HEK293 (cell line): ENCODE measurements around the gene TMEM238.

Experiments used
- KLF1 ChIP-seq: fragments of 450-650 bp; formaldehyde crosslinking; IDR thresholded peaks from 2 replicates; pipeline ENCODE4 v1.5.1; 2016; ENCODE audit warnings: missing biosample characterization, missing genetic modification characterization
- OVOL3 ChIP-seq: fragments of 450-650 bp; formaldehyde crosslinking; IDR thresholded peaks from 2 replicates; pipeline ENCODE4 v1.5.1; 2016; ENCODE audit warnings: missing biosample characterization, missing genetic modification characterization
- ZBTB48 ChIP-seq: fragments of 450-650 bp; formaldehyde crosslinking; IDR thresholded peaks from 2 replicates; pipeline ENCODE4 v1.5.1; 2016; ENCODE audit warnings: missing biosample characterization, missing genetic modification characterization
- ZFP37 ChIP-seq: fragments of 450-650 bp; formaldehyde crosslinking; IDR thresholded peaks from 2 replicates; pipeline ENCODE4 v1.5.1; 2016; ENCODE audit warnings: missing biosample characterization, missing genetic modification characterization
- ZNF112 ChIP-seq: fragments of 450-650 bp; formaldehyde crosslinking; IDR thresholded peaks from 2 replicates; pipeline ENCODE4 v1.5.0; 2017; ENCODE audit warnings: missing biosample characterization, missing genetic modification characterization
- ZNF292 ChIP-seq: fragments of 450-650 bp; formaldehyde crosslinking; IDR thresholded peaks from 2 replicates; pipeline ENCODE4 v1.5.1; 2016; ENCODE audit warnings: low read depth, missing biosample characterization, missing genetic modification characterization, borderline replicate concordance
- ZNF366 ChIP-seq: fragments of 450-650 bp; formaldehyde crosslinking; conservative IDR thresholded peaks from 2 replicates; pipeline ENCODE4 v1.5.1; 2016; ENCODE audit warnings: missing biosample characterization, missing genetic modification characterization
- ZNF423 ChIP-seq: fragments of 450-650 bp; formaldehyde crosslinking; IDR thresholded peaks from 2 replicates; pipeline ENCODE4 v1.5.1; 2016; ENCODE audit warnings: missing biosample characterization, missing genetic modification characterization
- ZNF501 ChIP-seq: fragments of 450-650 bp; formaldehyde crosslinking; IDR thresholded peaks from 2 replicates; pipeline ENCODE4 v1.5.1; 2016; ENCODE audit warnings: missing biosample characterization, missing genetic modification characterization
- ZNF610 ChIP-seq: fragments of 450-650 bp; formaldehyde crosslinking; IDR thresholded peaks from 2 replicates; pipeline ENCODE4 v1.5.1; 2016; ENCODE audit warnings: missing biosample characterization, missing genetic modification characterization, borderline replicate concordance
- ZNF629 ChIP-seq: fragments of 450-650 bp; formaldehyde crosslinking; IDR thresholded peaks from 2 replicates; pipeline ENCODE4 v1.5.1; 2017; ENCODE audit warnings: missing biosample characterization, missing genetic modification characterization
- ZNF654 ChIP-seq: fragments of 450-650 bp; formaldehyde crosslinking; IDR thresholded peaks from 2 replicates; pipeline ENCODE4 v1.5.1; 2016; ENCODE audit warnings: low read depth, missing biosample characterization, missing genetic modification characterization
- ZNF830 ChIP-seq: fragments of 450-650 bp; IDR thresholded peaks from 2 replicates; pipeline ENCODE4 v1.5.0; 2018; ENCODE audit warnings: missing biosample characterization, missing genetic modification characterization, low read depth, mild to moderate bottlenecking, moderate library complexity
- ZXDB ChIP-seq: fragments of 450-650 bp; formaldehyde crosslinking; IDR thresholded peaks from 2 replicates; pipeline ENCODE4 v1.5.1; 2016; ENCODE audit warnings: missing biosample characterization, missing genetic modification characterization
- TF ChIP-seq, protein P1 (sequence below): fragments of 450-650 bp; formaldehyde crosslinking; IDR thresholded peaks from 2 replicates; pipeline ENCODE4 v1.5.0; 2017; ENCODE audit warnings: missing biosample characterization, missing genetic modification characterization, borderline replicate concordance
- TF ChIP-seq, protein P2 (sequence below): fragments of 450-650 bp; formaldehyde crosslinking; optimal IDR thresholded peaks from 2 replicates; pipeline ENCODE3; 2016; ENCODE audit warnings: missing biosample characterization, mild to moderate bottlenecking, missing genetic modification characterization
- TF ChIP-seq, protein P3 (sequence below): fragments of 450-650 bp; formaldehyde crosslinking; IDR thresholded peaks from 2 replicates; pipeline ENCODE4 v1.5.1; 2016; ENCODE audit warnings: missing biosample characterization, missing genetic modification characterization, borderline replicate concordance
- TF ChIP-seq, protein P4 (sequence below): fragments of 450-650 bp; formaldehyde crosslinking; conservative IDR thresholded peaks from 2 replicates; pipeline ENCODE4 v1.5.1; 2016; ENCODE audit warnings: low read depth, missing biosample characterization, missing genetic modification characterization
- TF ChIP-seq, protein P5 (sequence below): fragments of 450-650 bp; formaldehyde crosslinking; IDR thresholded peaks from 2 replicates; pipeline ENCODE4 v1.5.1; 2016; ENCODE audit warnings: missing biosample characterization, missing genetic modification characterization
- TF ChIP-seq, protein P6 (sequence below): fragments of 450-650 bp; formaldehyde crosslinking; IDR thresholded peaks from 2 replicates; pipeline ENCODE4 v1.5.1; 2016; ENCODE audit warnings: missing biosample characterization, missing genetic modification characterization
- TF ChIP-seq, protein P7 (sequence below): fragments of 450-650 bp; formaldehyde crosslinking; IDR thresholded peaks from 2 replicates; pipeline ENCODE4 v1.5.1; 2016; ENCODE audit warnings: missing biosample characterization, missing genetic modification characterization, borderline replicate concordance

TMEM238 gene

DNA sequence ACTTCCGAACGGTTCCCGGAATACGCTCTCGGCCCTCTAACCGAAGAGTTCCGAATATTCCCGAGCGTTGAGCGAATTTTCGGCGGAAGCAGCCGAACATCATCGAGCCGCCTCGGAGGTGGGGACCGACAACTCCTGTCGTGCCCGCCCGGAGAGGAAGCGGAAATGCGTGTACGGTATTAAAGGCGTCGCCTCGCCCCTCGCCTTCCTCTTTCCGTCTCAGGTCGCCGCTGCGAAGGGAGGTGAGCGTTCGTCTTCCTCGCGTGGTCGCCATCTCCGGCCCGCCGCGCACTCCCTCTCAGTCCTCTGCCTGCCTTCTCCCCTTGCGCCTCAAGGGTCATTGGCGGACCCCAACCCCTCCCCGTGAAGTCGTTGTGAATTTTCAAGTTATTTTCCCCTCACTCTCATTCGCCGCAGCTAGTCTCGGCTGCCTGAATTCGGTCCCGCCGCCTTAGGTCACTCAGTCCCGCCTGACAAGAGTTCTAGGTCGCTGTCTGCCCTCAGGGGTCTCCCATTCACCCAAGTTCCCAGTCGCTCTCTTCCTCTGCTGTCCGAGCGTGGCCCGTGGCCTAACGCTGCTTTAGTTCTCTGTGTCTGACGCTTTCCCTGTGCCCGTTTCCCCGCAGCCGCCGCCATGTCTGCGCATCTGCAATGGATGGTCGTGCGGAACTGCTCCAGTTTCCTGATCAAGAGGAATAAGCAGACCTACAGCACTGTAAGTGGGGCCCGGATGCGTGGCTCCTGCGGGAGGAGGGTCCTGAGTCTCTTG is 1.8 kb upstream of the TMEM238 start, which contains the start of gene RPL28 (continued):
- TF ChIP-seq KLF1 (tag by site-specific recombination) (peak; percentile 71), ZNF629 (peak; percentile 77), ZNF423 (no peak), ZFP37 (tag by site-specific recombination) (peak; percentile 83), OVOL3 (peak; percentile 63; the same call in 1 of the 2 replicates), ZBTB48 (tag by site-specific recombination) (no peak; the same call in 1 of the 2 replicates), ZNF292 (no peak), ZNF610 (peak; percentile 48; the same call in 1 of the 2 replicates), ZNF366 (tag by site-specific recombination) (no peak), ZNF830 (tag by site-specific recombination) (no peak), ZXDB (peak; percentile 81), ZNF501 (peak; percentile 91), ZNF654 (tag by site-specific recombination) (no peak), ZNF112 (tag by site-specific recombination) (no peak)
- TF ChIP-seq, protein P1, sequence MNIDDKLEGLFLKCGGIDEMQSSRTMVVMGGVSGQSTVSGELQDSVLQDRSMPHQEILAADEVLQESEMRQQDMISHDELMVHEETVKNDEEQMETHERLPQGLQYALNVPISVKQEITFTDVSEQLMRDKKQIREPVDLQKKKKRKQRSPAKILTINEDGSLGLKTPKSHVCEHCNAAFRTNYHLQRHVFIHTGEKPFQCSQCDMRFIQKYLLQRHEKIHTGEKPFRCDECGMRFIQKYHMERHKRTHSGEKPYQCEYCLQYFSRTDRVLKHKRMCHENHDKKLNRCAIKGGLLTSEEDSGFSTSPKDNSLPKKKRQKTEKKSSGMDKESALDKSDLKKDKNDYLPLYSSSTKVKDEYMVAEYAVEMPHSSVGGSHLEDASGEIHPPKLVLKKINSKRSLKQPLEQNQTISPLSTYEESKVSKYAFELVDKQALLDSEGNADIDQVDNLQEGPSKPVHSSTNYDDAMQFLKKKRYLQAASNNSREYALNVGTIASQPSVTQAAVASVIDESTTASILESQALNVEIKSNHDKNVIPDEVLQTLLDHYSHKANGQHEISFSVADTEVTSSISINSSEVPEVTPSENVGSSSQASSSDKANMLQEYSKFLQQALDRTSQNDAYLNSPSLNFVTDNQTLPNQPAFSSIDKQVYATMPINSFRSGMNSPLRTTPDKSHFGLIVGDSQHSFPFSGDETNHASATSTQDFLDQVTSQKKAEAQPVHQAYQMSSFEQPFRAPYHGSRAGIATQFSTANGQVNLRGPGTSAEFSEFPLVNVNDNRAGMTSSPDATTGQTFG = 0 out of 2 replicates have a peak, but pooled peaks have one; percentile 9
- TF ChIP-seq, protein P2, sequence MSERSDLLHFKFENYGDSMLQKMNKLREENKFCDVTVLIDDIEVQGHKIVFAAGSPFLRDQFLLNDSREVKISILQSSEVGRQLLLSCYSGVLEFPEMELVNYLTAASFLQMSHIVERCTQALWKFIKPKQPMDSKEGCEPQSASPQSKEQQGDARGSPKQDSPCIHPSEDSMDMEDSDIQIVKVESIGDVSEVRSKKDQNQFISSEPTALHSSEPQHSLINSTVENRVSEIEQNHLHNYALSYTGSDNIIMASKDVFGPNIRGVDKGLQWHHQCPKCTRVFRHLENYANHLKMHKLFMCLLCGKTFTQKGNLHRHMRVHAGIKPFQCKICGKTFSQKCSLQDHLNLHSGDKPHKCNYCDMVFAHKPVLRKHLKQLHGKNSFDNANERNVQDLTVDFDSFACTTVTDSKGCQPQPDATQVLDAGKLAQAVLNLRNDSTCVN (tag by site-specific recombination) = peak; percentile 44
- TF ChIP-seq, protein P3, sequence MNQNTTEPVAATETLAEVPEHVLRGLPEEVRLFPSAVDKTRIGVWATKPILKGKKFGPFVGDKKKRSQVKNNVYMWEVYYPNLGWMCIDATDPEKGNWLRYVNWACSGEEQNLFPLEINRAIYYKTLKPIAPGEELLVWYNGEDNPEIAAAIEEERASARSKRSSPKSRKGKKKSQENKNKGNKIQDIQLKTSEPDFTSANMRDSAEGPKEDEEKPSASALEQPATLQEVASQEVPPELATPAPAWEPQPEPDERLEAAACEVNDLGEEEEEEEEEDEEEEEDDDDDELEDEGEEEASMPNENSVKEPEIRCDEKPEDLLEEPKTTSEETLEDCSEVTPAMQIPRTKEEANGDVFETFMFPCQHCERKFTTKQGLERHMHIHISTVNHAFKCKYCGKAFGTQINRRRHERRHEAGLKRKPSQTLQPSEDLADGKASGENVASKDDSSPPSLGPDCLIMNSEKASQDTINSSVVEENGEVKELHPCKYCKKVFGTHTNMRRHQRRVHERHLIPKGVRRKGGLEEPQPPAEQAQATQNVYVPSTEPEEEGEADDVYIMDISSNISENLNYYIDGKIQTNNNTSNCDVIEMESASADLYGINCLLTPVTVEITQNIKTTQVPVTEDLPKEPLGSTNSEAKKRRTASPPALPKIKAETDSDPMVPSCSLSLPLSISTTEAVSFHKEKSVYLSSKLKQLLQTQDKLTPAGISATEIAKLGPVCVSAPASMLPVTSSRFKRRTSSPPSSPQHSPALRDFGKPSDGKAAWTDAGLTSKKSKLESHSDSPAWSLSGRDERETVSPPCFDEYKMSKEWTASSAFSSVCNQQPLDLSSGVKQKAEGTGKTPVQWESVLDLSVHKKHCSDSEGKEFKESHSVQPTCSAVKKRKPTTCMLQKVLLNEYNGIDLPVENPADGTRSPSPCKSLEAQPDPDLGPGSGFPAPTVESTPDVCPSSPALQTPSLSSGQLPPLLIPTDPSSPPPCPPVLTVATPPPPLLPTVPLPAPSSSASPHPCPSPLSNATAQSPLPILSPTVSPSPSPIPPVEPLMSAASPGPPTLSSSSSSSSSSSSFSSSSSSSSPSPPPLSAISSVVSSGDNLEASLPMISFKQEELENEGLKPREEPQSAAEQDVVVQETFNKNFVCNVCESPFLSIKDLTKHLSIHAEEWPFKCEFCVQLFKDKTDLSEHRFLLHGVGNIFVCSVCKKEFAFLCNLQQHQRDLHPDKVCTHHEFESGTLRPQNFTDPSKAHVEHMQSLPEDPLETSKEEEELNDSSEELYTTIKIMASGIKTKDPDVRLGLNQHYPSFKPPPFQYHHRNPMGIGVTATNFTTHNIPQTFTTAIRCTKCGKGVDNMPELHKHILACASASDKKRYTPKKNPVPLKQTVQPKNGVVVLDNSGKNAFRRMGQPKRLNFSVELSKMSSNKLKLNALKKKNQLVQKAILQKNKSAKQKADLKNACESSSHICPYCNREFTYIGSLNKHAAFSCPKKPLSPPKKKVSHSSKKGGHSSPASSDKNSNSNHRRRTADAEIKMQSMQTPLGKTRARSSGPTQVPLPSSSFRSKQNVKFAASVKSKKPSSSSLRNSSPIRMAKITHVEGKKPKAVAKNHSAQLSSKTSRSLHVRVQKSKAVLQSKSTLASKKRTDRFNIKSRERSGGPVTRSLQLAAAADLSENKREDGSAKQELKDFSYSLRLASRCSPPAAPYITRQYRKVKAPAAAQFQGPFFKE (tag by site-specific recombination) = no peak
- TF ChIP-seq, protein P4, sequence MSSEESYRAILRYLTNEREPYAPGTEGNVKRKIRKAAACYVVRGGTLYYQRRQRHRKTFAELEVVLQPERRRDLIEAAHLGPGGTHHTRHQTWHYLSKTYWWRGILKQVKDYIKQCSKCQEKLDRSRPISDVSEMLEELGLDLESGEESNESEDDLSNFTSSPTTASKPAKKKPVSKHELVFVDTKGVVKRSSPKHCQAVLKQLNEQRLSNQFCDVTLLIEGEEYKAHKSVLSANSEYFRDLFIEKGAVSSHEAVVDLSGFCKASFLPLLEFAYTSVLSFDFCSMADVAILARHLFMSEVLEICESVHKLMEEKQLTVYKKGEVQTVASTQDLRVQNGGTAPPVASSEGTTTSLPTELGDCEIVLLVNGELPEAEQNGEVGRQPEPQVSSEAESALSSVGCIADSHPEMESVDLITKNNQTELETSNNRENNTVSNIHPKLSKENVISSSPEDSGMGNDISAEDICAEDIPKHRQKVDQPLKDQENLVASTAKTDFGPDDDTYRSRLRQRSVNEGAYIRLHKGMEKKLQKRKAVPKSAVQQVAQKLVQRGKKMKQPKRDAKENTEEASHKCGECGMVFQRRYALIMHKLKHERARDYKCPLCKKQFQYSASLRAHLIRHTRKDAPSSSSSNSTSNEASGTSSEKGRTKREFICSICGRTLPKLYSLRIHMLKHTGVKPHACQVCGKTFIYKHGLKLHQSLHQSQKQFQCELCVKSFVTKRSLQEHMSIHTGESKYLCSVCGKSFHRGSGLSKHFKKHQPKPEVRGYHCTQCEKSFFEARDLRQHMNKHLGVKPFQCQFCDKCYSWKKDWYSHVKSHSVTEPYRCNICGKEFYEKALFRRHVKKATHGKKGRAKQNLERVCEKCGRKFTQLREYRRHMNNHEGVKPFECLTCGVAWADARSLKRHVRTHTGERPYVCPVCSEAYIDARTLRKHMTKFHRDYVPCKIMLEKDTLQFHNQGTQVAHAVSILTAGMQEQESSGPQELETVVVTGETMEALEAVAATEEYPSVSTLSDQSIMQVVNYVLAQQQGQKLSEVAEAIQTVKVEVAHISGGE (tag by site-specific recombination) = peak; percentile 95
- TF ChIP-seq, protein P5, sequence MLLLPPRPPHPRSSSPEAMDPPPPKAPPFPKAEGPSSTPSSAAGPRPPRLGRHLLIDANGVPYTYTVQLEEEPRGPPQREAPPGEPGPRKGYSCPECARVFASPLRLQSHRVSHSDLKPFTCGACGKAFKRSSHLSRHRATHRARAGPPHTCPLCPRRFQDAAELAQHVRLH = peak; percentile 86
- TF ChIP-seq, protein P6, sequence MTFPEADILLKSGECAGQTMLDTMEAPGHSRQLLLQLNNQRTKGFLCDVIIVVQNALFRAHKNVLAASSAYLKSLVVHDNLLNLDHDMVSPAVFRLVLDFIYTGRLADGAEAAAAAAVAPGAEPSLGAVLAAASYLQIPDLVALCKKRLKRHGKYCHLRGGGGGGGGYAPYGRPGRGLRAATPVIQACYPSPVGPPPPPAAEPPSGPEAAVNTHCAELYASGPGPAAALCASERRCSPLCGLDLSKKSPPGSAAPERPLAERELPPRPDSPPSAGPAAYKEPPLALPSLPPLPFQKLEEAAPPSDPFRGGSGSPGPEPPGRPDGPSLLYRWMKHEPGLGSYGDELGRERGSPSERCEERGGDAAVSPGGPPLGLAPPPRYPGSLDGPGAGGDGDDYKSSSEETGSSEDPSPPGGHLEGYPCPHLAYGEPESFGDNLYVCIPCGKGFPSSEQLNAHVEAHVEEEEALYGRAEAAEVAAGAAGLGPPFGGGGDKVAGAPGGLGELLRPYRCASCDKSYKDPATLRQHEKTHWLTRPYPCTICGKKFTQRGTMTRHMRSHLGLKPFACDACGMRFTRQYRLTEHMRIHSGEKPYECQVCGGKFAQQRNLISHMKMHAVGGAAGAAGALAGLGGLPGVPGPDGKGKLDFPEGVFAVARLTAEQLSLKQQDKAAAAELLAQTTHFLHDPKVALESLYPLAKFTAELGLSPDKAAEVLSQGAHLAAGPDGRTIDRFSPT = no peak
- TF ChIP-seq, protein P7, sequence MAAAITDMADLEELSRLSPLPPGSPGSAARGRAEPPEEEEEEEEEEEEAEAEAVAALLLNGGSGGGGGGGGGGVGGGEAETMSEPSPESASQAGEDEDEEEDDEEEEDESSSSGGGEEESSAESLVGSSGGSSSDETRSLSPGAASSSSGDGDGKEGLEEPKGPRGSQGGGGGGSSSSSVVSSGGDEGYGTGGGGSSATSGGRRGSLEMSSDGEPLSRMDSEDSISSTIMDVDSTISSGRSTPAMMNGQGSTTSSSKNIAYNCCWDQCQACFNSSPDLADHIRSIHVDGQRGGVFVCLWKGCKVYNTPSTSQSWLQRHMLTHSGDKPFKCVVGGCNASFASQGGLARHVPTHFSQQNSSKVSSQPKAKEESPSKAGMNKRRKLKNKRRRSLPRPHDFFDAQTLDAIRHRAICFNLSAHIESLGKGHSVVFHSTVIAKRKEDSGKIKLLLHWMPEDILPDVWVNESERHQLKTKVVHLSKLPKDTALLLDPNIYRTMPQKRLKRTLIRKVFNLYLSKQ (tag by site-specific recombination) = no peak
